ENCODE results near the gene KSR2.
"Not testable (repeated sequence)": the region's sequence is repeated elsewhere in the genome, so short reads cannot be mapped to it uniquely, and the experiment has no call there.

KSR2 gene

GRCh38 chr12:117819160-117819559, 149.6 kb downstream of the KSR2 start:
- no peak for DNase-seq

GRCh38 chr12:117818400-117818799, 150.4 kb downstream of the KSR2 start:
- DNase-seq, result no peak

GRCh38 chr12:117809509-117809908, 159.3 kb downstream of the KSR2 start:
- no peak for DNase-seq

GRCh38 chr12:117807946-117808345, 160.8 kb downstream of the KSR2 start:
- DNase-seq, result no peak

GRCh38 chr12:117807355-117807754, 161.4 kb downstream of the KSR2 start:
- no peak for DNase-seq

GRCh38 chr12:117805865-117806264, 162.9 kb downstream of the KSR2 start:
- no peak for DNase-seq

- DNase-seq, result no peak
Measured at GRCh38 chr12:117803001-117803400, 165.8 kb downstream of the KSR2 start.

- not testable (repeated sequence) for DNase-seq
Measured at GRCh38 chr12:117800711-117801110, 168.1 kb downstream of the KSR2 start.

GRCh38 chr12:117797202-117797601, 171.6 kb downstream of the KSR2 start:
- no peak for DNase-seq

GRCh38 chr12:117792877-117793424, 175.8 kb downstream of the KSR2 start:
- DNase-seq, result no peak

- DNase-seq, result no peak
Measured at GRCh38 chr12:117792471-117792870, 176.3 kb downstream of the KSR2 start.

- DNase-seq, result no peak
Measured at GRCh38 chr12:117790948-117791347, 177.8 kb downstream of the KSR2 start.

- DNase-seq, result no peak
Measured at GRCh38 chr12:117790198-117790597, 178.6 kb downstream of the KSR2 start.

- no peak for DNase-seq
Measured at GRCh38 chr12:117789195-117789912, 179.4 kb downstream of the KSR2 start.

- DNase-seq, result no peak
Measured at GRCh38 chr12:117778656-117779055, 190.1 kb downstream of the KSR2 start.

GRCh38 chr12:117774941-117775775, 193.6 kb downstream of the KSR2 start:
- peak; percentile 13 for DNase-seq

GRCh38 chr12:117768860-117769259, 199.9 kb downstream of the KSR2 start:
- no peak for DNase-seq

- no peak for DNase-seq
Measured at GRCh38 chr12:117766008-117766407, 202.8 kb downstream of the KSR2 start.

- DNase-seq, result no peak
Measured at GRCh38 chr12:117762143-117762542, 206.6 kb downstream of the KSR2 start.

GRCh38 chr12:117761528-117762100, 207.2 kb downstream of the KSR2 start:
- no peak for DNase-seq

- DNase-seq, result no peak
Measured at GRCh38 chr12:117760990-117761389, 207.8 kb downstream of the KSR2 start.

GRCh38 chr12:117750657-117751056, 218.1 kb downstream of the KSR2 start:
- no peak for DNase-seq

- no peak for DNase-seq
Measured at GRCh38 chr12:117749431-117749830, 219.4 kb downstream of the KSR2 start.
